ENCODE data around the gene ACTR3C.
"Not testable (repeated sequence)": the region's sequence is repeated elsewhere in the genome, so short reads cannot be mapped to it uniquely, and the experiment has no call there.

GRCh38 chr7:150290317-150290716 lies 33.0 kb downstream of the ACTR3C start:
- not testable (repeated sequence) for TF ChIP-seq POLR2A, CTCF (IDR thresholded peaks at IDR 0.05)

All from adrenal gland (tissue), 5 donors.